Activated T-helper 1 cell treated with Interleukin-2 at 50 U/mL for 16 hours (primary cell): ENCODE measurements around the gene CKAP2L.
"Not testable (repeated sequence)": the region's sequence is repeated elsewhere in the genome, so short reads cannot be mapped to it uniquely, and the experiment has no call there.

Source experiments
- DNase-seq: peaks from one replicate; pipeline ENCODE4 v3.0.0-alpha.2; 2020; ENCODE audit warnings: low read depth

The CKAP2L gene

GRCh38 chr2:112725545-112726457 is 38.6 kb downstream of the CKAP2L start:
- DNase-seq: no peak

- DNase-seq: no peak
These were observed 39.6 kb downstream of the CKAP2L start for GRCh38 chr2:112724591-112725525.

GRCh38 chr2:112723995-112724394 is 40.4 kb downstream of the CKAP2L start:
- DNase-seq: no peak

GRCh38 chr2:112723547-112723940 is 40.9 kb downstream of the CKAP2L start:
- DNase-seq: no peak

- no peak for DNase-seq
These were observed 41.4 kb downstream of the CKAP2L start for GRCh38 chr2:112722816-112723546.

GRCh38 chr2:112721819-112722522 is 42.4 kb downstream of the CKAP2L start:
- no peak for DNase-seq

GRCh38 chr2:112720785-112721184 is 43.6 kb downstream of the CKAP2L start, which contains the start of gene NT5DC4:
Gene NT5DC4 (plus strand): TSS chr2:112721020. CDS start chr2:112721080, 60 bp downstream.
- no peak for DNase-seq

- no peak for DNase-seq
These were observed 45.5 kb downstream of the CKAP2L start for GRCh38 chr2:112718863-112719370.

- DNase-seq: not testable (repeated sequence)
These were observed 47.5 kb downstream of the CKAP2L start for GRCh38 chr2:112716826-112717352.

- not testable (repeated sequence) for DNase-seq
These were observed 48.3 kb downstream of the CKAP2L start for GRCh38 chr2:112716094-112716493.

- no peak for DNase-seq
These were observed 49.4 kb downstream of the CKAP2L start for GRCh38 chr2:112714836-112715631.

GRCh38 chr2:112714331-112714730 is 50.1 kb downstream of the CKAP2L start:
- no peak for DNase-seq

GRCh38 chr2:112713926-112714325 is 50.5 kb downstream of the CKAP2L start:
- DNase-seq: no peak

GRCh38 chr2:112713585-112713925 is 50.9 kb downstream of the CKAP2L start:
- no peak for DNase-seq

- no peak for DNase-seq
These were observed 51.4 kb downstream of the CKAP2L start for GRCh38 chr2:112712903-112713584.

- no peak for DNase-seq
These were observed 51.9 kb downstream of the CKAP2L start for GRCh38 chr2:112712465-112712864.

GRCh38 chr2:112710956-112711750 is 53.3 kb downstream of the CKAP2L start:
- no peak for DNase-seq

GRCh38 chr2:112709703-112710102 is 54.7 kb downstream of the CKAP2L start:
- no peak for DNase-seq

- DNase-seq: no peak
These were observed 55.4 kb downstream of the CKAP2L start for GRCh38 chr2:112708968-112709367.
